ENCODE measurements around the gene TTC7B.

- TF ChIP-seq POLR2A (IDR thresholded peaks at IDR 0.05; ENCODE audit: extremely low read depth, insufficient read length) (no peak), CTCF (IDR thresholded peaks at IDR 0.05; ENCODE audit: low read depth, low read length) (no peak)
Observed at GRCh38 chr14:90728951-90729350, 87.3 kb downstream of the TTC7B start.

Measured in NB4 (cell line).